OCI-M2 (cell line): ENCODE data around the gene TBXA2R.
A peak's percentile ranks its signal among the peaks of the same experiment; 100 is the strongest.
"Not testable (repeated sequence)": the region's sequence is repeated elsewhere in the genome, so short reads cannot be mapped to it uniquely, and the experiment has no call there.

Source experiments
- DNase-seq: peaks from one replicate; lab custom pipeline; 2025; ENCODE audit not compliant: unreplicated experiment; lab: John Stamatoyannopoulos, UW

The TBXA2R gene

DNA sequence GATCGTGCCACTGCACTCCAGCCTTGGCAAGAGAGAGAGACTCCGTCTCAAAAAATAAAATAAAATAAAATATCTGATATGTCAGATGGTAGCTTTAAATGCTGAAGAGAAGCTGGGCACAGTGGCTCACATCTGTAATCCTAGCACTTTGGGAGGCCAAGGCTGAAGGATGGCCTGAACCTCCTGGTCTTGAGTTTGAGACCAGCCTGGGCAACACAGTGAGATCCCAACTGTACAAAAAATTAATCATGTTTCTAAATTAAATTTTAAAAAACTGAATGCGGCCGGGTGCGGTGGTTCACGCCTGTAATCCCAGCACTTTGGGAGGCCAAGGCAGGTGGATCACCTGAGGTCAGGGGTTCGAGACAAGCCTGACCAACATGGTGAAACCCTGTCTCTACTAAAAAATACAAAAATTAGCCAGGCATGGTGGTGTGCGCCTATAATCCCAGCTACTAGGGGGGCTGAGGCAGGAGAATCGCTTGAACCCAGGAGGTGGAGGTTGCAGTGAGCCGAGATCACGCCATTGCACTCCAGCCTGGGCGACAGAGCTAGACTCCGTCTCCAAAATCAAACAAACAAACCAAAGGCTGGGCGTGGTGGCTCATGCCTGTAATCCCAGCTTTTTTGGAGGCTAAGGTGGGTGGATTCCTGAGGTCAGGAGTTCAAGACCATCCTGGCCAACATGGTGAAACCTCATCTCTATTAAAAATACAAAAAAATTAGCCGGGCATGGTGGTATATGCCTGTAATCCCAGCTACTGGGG is 22.5 kb downstream of the TBXA2R start:
- not testable (repeated sequence) for DNase-seq

- not testable (repeated sequence) for DNase-seq
Observed at GRCh38 chr19:3581792-3582191, 24.9 kb downstream of the TBXA2R start.

DNA sequence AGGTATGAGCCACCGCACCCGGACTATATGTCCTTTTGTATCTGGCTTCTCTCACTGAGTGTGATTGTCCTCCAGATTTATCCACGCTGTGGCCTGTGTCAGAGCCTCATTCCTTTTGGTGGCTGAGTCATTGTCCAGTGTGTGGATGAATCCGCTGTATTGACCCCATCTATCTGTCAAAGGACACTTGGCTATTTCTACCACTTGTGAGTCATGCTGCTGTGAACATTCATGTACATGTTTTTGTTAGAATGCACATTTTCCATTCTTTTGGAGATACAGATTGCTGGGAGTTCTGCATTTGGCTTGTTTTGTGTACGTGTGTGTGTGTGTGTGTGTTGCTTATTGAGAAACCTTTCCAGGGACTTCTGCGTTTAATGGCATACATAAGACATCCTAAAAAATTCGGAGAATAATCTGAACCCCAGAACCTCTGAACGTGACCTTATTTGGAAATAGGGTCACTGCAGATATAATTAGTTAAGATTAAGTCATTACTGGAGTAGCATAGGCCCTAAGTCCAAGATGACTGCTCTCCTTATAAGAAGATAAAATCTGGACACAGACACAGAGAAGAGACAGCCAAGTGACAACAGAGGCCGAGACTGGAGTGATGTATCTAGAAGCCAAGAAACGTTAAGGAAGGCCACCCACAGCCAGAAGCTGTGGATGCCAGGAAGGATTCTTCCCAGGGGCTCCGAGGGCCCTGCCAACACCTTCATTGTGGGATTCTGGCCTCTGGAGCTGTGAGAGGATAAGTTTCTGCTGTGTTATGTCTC is 26.3 kb downstream of the TBXA2R start:
- no peak for DNase-seq

GRCh38 chr19:3578390-3578789 is 28.3 kb downstream of the TBXA2R start:
- no peak for DNase-seq

GRCh38 chr19:3577723-3578344 is 28.8 kb downstream of the TBXA2R start:
- no peak for DNase-seq

GRCh38 chr19:3576696-3577443 is 29.8 kb downstream of the TBXA2R start:
- DNase-seq: no peak

- DNase-seq: no peak
Observed at GRCh38 chr19:3575949-3576673, 30.6 kb downstream of the TBXA2R start.

- DNase-seq: no peak
Observed at GRCh38 chr19:3575260-3575741, 31.4 kb downstream of the TBXA2R start.

DNA sequence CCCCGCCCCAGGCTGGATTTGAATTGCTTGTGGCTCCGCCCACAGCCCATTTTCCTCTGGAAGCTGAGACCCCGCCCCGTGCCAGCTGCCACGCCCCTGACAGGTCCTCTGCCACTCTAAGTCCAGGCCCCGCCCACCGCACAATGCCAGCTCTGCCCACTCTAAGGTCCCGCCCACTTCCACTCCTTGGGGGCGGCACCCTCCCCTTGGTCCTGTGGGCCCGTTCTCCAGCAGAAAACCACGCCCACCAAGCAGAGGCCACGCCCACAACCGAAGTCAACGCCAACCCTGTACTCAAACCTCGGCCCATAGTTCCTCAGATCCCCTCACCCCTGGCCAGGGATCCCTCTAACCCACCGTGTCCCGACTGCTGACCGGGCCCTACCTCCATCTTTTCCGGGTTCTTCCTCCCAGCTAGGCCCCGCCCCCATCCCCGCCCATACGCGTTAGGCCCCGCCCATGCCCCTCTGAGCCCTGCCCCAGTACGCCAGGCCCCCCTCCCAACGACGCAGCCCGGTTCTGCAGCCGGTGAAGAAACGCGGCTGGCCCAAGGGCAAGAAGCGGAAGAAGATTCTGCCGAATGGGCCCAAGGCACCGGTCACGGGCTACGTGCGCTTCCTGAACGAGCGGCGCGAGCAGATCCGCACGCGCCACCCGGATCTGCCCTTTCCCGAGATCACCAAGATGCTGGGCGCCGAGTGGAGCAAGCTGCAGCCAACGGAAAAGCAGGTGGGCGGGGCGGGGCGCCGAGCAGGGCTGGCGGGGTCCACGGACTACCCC is 32.6 kb downstream of the TBXA2R start:
- no peak for DNase-seq

DNA sequence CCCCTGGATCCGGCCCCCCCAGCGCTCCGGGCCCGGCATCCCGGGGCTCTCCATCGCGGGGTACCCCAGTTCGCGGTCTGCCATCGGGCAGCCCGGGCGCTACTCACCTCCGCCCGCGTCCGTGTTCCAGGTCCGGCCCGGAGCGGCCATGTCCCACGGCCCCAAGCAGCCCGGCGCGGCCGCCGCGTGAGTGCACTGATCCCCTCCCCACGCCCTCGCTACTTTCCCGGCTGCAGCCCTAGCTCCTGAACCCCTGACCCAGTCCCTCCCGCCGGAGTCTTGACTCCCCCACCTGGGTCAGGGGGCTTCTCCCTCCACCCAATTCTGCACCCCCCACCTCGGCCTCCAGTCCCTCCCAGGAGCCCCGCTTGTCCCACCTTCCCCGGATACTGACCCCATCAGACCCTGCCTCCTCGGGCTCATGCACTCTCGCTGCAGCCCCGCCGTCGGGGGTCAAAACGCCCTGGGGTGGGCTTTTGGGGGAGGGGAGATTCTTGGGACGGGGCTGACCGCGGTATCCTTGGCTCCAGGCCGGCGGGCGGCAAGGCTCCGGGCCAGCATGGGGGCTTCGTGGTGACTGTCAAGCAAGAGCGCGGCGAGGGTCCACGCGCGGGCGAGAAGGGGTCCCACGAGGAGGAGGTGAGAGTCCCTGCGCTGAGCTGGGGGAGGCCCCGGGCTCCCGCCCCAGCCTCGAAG is 33.4 kb downstream of the TBXA2R start:
- DNase-seq: no peak

GRCh38 chr19:3572855-3573161 is 33.9 kb downstream of the TBXA2R start, which contains the start of gene HMG20B:
HMG20B (plus strand) TSS chr19:3572944; CDS start chr19:3573310, 366 bp downstream.
- no peak for DNase-seq

DNA sequence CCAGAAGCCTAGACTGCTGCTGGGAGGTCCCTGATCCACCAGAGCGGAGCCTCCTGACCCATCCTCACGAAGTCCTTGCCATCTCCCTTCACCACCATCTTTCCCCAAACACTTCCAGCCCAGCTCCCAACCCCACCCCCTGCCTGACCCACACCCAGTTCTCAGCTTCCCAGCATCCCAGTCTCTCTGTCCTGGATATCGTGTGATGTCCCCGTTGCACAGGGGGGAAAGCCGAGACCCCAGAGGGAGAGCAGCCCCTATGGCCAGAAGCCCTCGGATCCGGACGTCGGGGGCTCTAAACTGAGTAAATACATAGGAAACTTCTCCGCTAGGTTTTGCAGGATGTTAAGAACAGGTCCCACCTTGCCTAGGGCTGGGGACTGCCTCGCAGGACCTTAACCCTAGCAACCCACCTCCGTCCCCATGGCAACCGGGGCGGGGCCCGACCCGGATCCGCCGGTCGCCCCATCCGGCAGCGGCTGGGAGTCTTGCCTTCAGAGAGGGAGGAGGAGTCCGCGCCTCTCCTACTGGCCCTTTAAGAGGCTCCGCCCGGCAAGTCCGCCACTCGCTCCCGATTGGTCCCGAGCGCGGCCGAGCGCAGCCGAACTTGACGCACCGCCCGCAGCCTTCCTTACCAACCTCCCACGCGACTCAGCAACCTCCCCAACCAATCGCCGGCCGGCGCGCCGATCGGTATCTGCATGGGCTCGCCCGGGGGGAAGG is 34.4 kb downstream of the TBXA2R start:
- DNase-seq: peak; percentile 85

DNA sequence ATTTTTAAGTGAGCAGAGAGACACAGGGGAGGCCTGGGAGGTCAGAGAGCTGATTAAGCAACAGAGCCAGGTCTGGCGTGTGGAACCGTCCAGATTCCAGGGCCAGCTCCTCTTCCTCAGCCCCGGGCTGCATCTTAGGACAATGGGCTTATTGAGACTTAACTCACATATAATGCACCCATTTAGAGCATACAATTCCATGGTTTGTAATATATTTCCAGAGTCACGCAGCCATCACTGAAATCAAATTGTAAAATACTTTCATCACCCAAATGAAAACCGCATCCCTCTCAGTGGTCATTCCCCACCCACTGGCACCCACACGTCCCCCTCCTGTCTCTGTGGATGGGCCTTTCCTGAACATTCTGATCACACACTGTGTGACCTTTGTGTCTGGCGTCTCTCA is 36.1 kb downstream of the TBXA2R start:
- DNase-seq: no peak

DNA sequence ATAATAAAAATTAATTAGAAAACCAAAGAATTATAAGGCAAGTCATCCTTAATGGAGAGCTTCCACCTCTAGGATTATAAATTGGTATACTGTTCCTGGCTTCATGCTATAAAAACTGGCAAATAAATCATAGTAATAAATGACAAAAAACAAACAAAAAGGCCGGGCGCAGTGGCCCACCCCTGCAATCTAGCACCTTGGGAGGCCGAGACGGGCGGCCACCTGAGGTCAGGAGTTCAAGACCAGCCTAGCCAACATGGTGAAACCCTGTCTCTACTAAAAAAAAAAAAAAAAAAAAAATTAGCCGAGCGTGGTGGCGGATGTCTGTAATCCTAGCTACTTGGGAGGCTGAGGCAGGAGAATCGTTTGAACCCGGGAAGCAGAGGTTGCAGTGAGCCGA is 36.6 kb downstream of the TBXA2R start:
- not testable (repeated sequence) for DNase-seq

DNA sequence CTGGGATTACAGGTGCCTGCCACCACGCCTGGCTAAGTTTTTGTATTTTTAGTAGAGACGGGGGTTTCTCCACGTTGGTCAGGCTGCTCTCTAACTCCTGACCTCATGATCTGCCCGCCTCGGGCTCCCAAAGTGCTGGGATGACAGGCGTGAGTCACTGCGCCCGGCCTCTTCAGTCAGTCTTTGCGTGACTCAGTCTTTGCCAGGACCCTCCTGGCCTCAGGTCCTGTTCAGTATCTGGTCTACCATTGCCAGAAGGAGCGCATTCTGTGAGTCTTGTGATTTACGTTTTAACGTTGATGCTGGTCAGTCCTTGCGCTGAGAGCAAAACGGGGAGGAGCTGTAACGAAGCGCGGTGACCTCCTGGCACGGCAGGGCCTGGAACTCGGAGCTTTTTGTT is 41.5 kb downstream of the TBXA2R start:
- DNase-seq: no peak

DNA sequence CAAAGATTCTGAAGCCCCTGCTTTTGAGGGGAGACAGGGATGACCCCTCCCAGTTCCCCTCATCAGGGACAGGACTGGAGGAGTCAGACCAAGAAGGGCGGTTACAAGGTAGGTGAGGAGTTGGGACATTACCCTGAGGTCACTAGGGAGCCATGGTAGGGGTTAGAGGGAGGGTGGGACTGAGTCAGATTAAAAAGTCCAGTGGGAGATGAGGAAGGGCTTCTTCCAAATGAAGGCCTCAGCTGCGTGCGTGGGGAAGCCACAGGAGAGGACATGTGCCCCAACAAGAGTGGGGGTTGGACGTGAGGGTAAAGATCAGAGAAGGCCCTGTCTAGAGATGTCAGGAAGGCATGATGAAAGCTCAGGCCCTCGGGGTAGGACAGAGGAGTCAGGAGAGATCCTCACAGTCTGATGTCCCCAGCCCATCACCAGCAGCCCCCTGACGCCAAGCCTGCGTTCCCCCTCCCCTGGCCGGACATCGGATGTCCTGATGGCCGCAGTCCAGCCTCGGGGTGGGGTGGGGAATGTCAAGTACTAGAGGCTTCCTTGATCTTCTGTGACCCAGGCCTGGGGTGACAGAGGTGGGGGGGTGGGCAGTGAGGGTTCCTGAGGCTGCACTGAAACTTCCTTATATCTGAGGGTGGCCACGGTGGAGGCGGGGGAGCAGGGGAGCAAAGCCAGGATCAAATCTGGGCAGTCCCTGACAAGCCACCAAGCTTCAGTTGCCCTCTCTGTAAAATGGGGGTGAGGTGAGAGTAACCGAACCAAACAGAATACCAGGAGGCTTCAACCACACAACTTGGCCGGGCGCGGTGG is 42.8 kb downstream of the TBXA2R start:
- no peak for DNase-seq

DNA sequence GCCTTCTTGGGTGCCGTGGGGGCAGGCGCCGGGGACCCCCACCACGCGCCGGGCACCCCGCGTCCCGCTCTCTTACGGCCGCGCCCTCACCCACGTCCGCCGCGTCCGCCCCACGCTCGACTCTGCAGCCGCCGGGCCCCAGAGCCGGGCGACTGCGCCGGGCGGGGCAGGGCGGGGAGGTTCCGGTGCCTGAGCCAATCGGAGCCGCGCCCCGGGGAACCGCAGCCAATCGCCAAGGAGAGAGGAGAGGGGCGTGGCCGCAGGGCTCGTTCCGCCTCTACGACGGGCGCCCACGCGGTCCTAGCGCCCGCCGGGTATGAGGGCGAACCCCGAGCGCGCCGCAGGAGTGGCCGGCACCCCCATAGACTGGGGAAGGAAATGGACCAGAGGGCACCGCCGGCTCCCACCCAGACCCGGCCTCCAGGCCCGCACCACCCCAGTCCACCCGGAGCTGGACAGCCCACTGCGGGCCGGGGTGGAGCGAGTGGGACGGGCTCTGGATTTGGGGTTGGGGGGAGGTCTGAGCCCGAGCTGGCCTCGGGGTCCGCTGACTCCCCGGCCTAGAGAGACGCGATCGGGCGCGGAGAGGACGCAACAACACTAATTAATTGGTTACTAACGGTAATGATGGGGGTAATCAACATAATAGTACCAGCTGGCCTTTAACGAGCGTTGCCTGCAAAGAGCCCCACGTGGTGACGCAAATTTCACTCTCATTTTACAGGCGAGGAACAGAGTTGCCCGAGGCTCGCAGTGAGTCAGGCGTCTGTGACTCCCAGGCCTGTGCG is 49.0 kb downstream of the TBXA2R start, which contains the start of gene MFSD12:
Gene MFSD12, minus strand, starts transcription at position 126 of the 788 bp plus-strand sequence. CDS start 183 bp downstream, outside the sequence.
- DNase-seq: peak; percentile 51
